Measurements from ENCODE around the gene FMOD. TPM values are rescaled to one million over a fixed set of nuclear protein-coding genes. Genes with fewer than 3 reads are reported as not detected.

The FMOD gene
- total and polyA plus RNA-seq, 2 donors (not counting 3 experiments of a cell fraction or from before 2014, with no cell fraction given), result 0.11 to 0.12 TPM

GRCh38 chr1:203371288-203371687 lies 20.4 kb upstream of the FMOD start:
- H2AFZ ChIP-seq (ENCODE audit: low read depth, low read length), result no peak overlapping the region
- H3K27ac ChIP-seq (ENCODE audit: insufficient read depth, low read depth, low read length), result no peak overlapping the region
- no TSS peak for BruUV-seq (replicated peaks)
- DNase-seq (ENCODE audit: low read depth, low spot score), result no peak
- no peaks in the 10 kb centered on the region for H3K79me2 ChIP-seq (ENCODE audit: control insufficient read depth, insufficient read depth, low read length)
- TF ChIP-seq POLR2AphosphoS5 (IDR thresholded peaks at IDR 0.05; ENCODE audit: insufficient read depth, low read depth, low read length) (no peak), MYC (IDR thresholded peaks at IDR 0.05; ENCODE audit: low read depth, low read length) (no peak), JUN (IDR thresholded peaks at IDR 0.05; ENCODE audit: borderline replicate concordance, insufficient read depth, insufficient read length, low read depth) (no peak), FOS (IDR thresholded peaks at IDR 0.05; ENCODE audit: borderline replicate concordance, insufficient read depth, low read length) (no peak), EZH2 (IDR thresholded peaks at IDR 0.05; ENCODE audit: borderline replicate concordance, low read depth, low read length, severe bottlenecking) (no peak)
- no peak overlapping the region for H3K4me3 ChIP-seq (replicated peaks in 1 of 3; ENCODE audit: insufficient read depth in 1 of 3, low read depth in 1 of 3, low read length in 3 of 3)
- no peak overlapping the region for H3K4me2 ChIP-seq (ENCODE audit: insufficient read depth, low read length)
- no peaks in the 10 kb centered on the region for H3K9me1 ChIP-seq (replicated peaks; ENCODE audit: control insufficient read depth, extremely low read depth, insufficient read depth, low read length)
- FAIRE-seq, result no peak
- H3K9me3 ChIP-seq (replicated peaks; ENCODE audit: control insufficient read depth, insufficient read depth, low read length), result no peaks in the 10 kb centered on the region
- dilution Hi-C loops (cut with MboI; ENCODE audit: extremely low pct_ligation_motif_present, low sequenced_read_pairs), result no loop called here
- ChIA-PET CTCF (interaction anchor here (1.6 kb wide), 1 partner anchor 69 kb away, joined by 4 read pairs; no protein-coding TSS in a partner anchor), POLR2A (no interaction called here)
- H3K9ac ChIP-seq (replicated peaks; ENCODE audit: extremely low read depth, insufficient read depth, low read length), result no peak overlapping the region
- intact Hi-C loops (cut with micrococcal nuclease), result no loop called here
- H3K27me3 ChIP-seq (ENCODE audit: control insufficient read depth in 2 of 2, insufficient read depth in 2 of 2, low read length in 2 of 2), result peaks cover 26 to 31% of the 10 kb centered on the region in 2 experiments
- H3K36me3 ChIP-seq (ENCODE audit: control insufficient read depth in 2 of 2, extremely low read depth in 1 of 2, insufficient read depth in 2 of 2, low read length in 2 of 2), result no peaks in the 10 kb centered on the region
- H3K4me1 ChIP-seq (ENCODE audit: control insufficient read depth, extremely low read depth, insufficient read depth, low read length), result no peaks in the 10 kb centered on the region
- no peaks in the 10 kb centered on the region for H4K20me1 ChIP-seq (replicated peaks; ENCODE audit: control insufficient read depth, extremely low read depth, insufficient read depth, low read length)

DNA sequence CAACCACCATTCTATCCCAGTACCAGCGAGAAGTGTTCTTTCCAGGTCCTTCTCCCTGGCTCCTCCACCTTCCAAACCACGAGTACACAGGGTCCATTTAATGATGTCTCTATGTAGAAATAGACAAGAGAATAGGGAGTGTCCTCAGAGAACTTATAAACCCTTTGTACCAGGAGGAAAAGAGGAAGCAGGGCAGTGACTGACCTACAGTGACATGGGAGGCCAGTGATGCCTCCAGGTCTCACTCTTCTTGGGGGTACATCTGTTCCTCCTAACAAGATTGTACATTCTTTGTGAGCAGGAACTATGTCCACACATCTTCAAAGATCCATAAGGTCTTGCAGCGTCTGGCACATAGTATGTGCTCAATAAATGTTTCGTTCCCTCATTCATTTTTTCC lies 18.7 kb upstream of the FMOD start:
- dilution Hi-C loops (cut with MboI; ENCODE audit: extremely low pct_ligation_motif_present, low sequenced_read_pairs), result loop anchor here (10.0 kb wide), 1 partner anchor 55 kb away; no protein-coding TSS in a partner anchor
- Histone ChIP-seq H3K36me3 (ENCODE audit: control insufficient read depth in 2 of 2, extremely low read depth in 1 of 2, insufficient read depth in 2 of 2, low read length in 2 of 2) (no peaks in the 10 kb centered on the region), H3K9me1 (replicated peaks; ENCODE audit: control insufficient read depth, extremely low read depth, insufficient read depth, low read length) (no peaks in the 10 kb centered on the region), H3K27me3 (ENCODE audit: control insufficient read depth in 2 of 2, insufficient read depth in 2 of 2, low read length in 2 of 2) (peaks cover 24 to 40% of the 10 kb centered on the region in 2 experiments), H3K79me2 (ENCODE audit: control insufficient read depth, insufficient read depth, low read length) (no peaks in the 10 kb centered on the region), H3K4me1 (ENCODE audit: control insufficient read depth, extremely low read depth, insufficient read depth, low read length) (no peaks in the 10 kb centered on the region), H3K4me2 (ENCODE audit: insufficient read depth, low read length) (no peak overlapping the region), H3K27ac (ENCODE audit: insufficient read depth, low read depth, low read length) (no peak overlapping the region), H4K20me1 (replicated peaks; ENCODE audit: control insufficient read depth, extremely low read depth, insufficient read depth, low read length) (no peaks in the 10 kb centered on the region), H2AFZ (ENCODE audit: low read depth, low read length) (no peak overlapping the region), H3K4me3 (replicated peaks in 1 of 3; ENCODE audit: insufficient read depth in 1 of 3, low read depth in 1 of 3, low read length in 3 of 3) (no peak overlapping the region), H3K9ac (replicated peaks; ENCODE audit: extremely low read depth, insufficient read depth, low read length) (no peak overlapping the region), H3K9me3 (replicated peaks; ENCODE audit: control insufficient read depth, insufficient read depth, low read length) (no peaks in the 10 kb centered on the region)
- FAIRE-seq (no peak), DNase-seq (ENCODE audit: low read depth, low spot score) (no peak)
- no peak for TF ChIP-seq GATA2 (IDR thresholded peaks at IDR 0.05; ENCODE audit: insufficient read depth, insufficient read length, low read depth, low read length)
- TF ChIP-seq CTCF (IDR thresholded peaks at IDR 0.05; ENCODE audit: extremely low read depth in 1 of 2, insufficient read depth in 1 of 2, low read depth in 1 of 2, low read length in 2 of 2), result no peak
- no peak for TF ChIP-seq JUN (IDR thresholded peaks at IDR 0.05; ENCODE audit: borderline replicate concordance, insufficient read depth, insufficient read length, low read depth)
- TF ChIP-seq MAX (IDR thresholded peaks at IDR 0.05; ENCODE audit: insufficient read depth, insufficient read length), result no peak
- BruUV-seq (replicated peaks), result no TSS peak
- intact Hi-C loops (cut with micrococcal nuclease), result loop anchor here (1.0 kb wide), 1 partner anchor 118 kb away; no protein-coding TSS in a partner anchor
- ChIA-PET CTCF (no interaction called here), POLR2A (no interaction called here)
